SH-SY5Y (cell line): ENCODE data around the gene IL12A.

Experiments used
- GATA2 ChIP-seq: IDR thresholded peaks from 2 replicates; pipeline ENCODE4 v1.6.1; 2011; ENCODE audit warnings: mild to moderate bottlenecking, low read depth, low read length
- GATA3 ChIP-seq: IDR thresholded peaks from 2 replicates; pipeline ENCODE4 v1.6.1; 2011; ENCODE audit warnings: low read depth, mild to moderate bottlenecking, low read length, moderate library complexity

- TF ChIP-seq GATA2 (no peak), GATA3 (no peak)
These were observed 52.8 kb downstream of the IL12A start for GRCh38 chr3:160041465-160041864.
